GM12891 (cell line): Measurements from ENCODE around the gene TREH.

Experiments
- PAX5 ChIP-seq: IDR thresholded peaks from 2 replicates; pipeline ENCODE4 v1.6.1; 2011; ENCODE audit warnings: low read length, moderate library complexity, mild to moderate bottlenecking; ENCODE audit not compliant: insufficient read depth, severe bottlenecking
- POLR2A ChIP-seq: IDR thresholded peaks from 2 replicates; pipeline ENCODE4 v1.6.1; 2011; ENCODE audit warnings: low read depth, low read length, control low read depth
- POLR2AphosphoS5 ChIP-seq: IDR thresholded peaks from 2 replicates; pipeline ENCODE4 v1.6.1; 2011; ENCODE audit warnings: low read depth, low read length, control low read depth
- POU2F2 ChIP-seq: IDR thresholded peaks from 2 replicates; pipeline ENCODE4 v1.6.1; 2011; ENCODE audit warnings: low read depth, mild to moderate bottlenecking, control low read depth, low read length, moderate library complexity
- SPI1 ChIP-seq: IDR thresholded peaks from 2 replicates; pipeline ENCODE4 v1.6.1; 2011; ENCODE audit warnings: low read depth, low read length, control low read depth
- TAF1 ChIP-seq: IDR thresholded peaks from 2 replicates; pipeline ENCODE4 v1.6.1; 2011; ENCODE audit warnings: low read depth, low read length, control low read depth

GRCh38 chr11:118635642-118636041 lies 43.8 kb downstream of the TREH start:
- TF ChIP-seq POLR2A (no peak), TAF1 (no peak), POLR2AphosphoS5 (no peak), SPI1 (no peak), POU2F2 (no peak), PAX5 (no peak)
